Cerebellar cortex (tissue), 1 donor: ENCODE results near the gene XYLT1.
A peak's percentile ranks its signal among the peaks of the same experiment; 100 is the strongest.

ENCODE experiments used
- DNase-seq: peaks from one replicate; pipeline ENCODE4 v3.0.0-alpha.2; 2015; ENCODE audit warnings: low spot score

XYLT1 gene

GRCh38 chr16:17374668-17375255 is 96.0 kb downstream of the XYLT1 start:
- DNase-seq, result no peak

- no peak for DNase-seq
These were observed 97.2 kb downstream of the XYLT1 start for GRCh38 chr16:17373533-17373932.

GRCh38 chr16:17372386-17372785 is 98.4 kb downstream of the XYLT1 start:
- DNase-seq, result no peak

GRCh38 chr16:17371299-17371698 is 99.5 kb downstream of the XYLT1 start:
- no peak for DNase-seq

- DNase-seq, result no peak
These were observed 100.0 kb downstream of the XYLT1 start for GRCh38 chr16:17370731-17371285.

- DNase-seq, result no peak
These were observed 100.5 kb downstream of the XYLT1 start for GRCh38 chr16:17370223-17370707.

DNA sequence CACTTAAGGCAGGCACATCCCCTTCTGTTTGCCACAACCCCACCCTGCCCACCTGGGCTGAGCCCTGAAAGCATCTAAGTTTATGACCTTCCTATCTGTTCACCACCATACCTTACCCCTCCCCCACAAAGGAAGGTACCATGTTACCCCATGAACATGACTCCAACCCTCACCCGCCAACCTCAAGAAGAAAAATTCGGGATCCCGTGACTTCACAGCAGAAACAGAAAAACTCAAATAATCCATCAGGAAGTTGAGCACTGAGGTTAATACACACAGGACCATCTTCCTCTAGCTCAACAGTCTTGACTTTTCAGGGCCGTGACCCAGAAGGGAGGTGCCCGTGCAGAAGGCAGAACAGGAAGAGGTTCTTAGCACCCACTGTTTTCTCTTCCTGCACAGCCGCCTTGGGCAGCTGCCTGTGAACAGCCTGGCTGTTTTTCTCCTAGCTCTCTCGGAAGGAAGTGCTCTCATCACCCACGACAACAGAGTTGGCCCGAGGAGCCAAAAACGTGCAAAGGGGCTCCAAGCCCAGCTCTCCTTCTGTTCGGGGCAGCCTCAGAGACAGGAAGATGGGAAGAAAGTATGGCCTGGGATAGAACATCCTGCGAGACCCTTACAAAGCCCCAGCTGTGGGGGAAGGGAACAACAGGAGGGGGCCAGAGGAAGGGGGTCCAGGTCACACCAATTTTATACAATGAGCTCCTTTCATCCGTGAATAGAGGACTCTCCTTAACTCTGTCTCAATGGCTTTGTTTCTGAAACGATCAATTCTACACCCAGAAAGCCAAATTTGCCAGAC is 101.1 kb downstream of the XYLT1 start:
- DNase-seq, result no peak

GRCh38 chr16:17368951-17369350 is 101.8 kb downstream of the XYLT1 start:
- no peak for DNase-seq

DNA sequence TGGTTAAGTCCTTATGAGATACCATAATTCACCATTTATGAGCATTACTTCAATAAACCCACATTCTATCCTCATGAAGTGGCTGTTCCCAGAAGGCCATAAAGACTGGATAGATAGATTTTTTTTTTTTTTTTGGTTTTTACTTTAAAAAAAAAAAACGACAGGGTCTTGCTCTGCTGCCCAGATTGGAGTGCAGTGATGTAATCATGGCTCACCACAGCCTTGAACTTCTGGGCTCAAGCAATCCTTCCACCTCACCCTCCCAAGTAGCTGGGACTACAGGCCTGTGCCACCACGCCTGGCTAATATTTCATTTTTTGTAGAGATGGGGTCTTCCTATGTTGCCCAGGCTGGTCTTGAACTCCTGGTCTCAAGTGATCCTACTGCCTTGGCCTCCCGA is 102.3 kb downstream of the XYLT1 start:
- no peak for DNase-seq

- DNase-seq, result no peak
These were observed 102.8 kb downstream of the XYLT1 start for GRCh38 chr16:17367923-17368322.

GRCh38 chr16:17367036-17367435 is 103.7 kb downstream of the XYLT1 start:
- no peak for DNase-seq

- DNase-seq, result no peak
These were observed 104.3 kb downstream of the XYLT1 start for GRCh38 chr16:17366299-17366961.

GRCh38 chr16:17365591-17366298 is 105.0 kb downstream of the XYLT1 start:
- DNase-seq, result no peak

GRCh38 chr16:17365211-17365541 is 105.6 kb downstream of the XYLT1 start:
- DNase-seq, result no peak

DNA sequence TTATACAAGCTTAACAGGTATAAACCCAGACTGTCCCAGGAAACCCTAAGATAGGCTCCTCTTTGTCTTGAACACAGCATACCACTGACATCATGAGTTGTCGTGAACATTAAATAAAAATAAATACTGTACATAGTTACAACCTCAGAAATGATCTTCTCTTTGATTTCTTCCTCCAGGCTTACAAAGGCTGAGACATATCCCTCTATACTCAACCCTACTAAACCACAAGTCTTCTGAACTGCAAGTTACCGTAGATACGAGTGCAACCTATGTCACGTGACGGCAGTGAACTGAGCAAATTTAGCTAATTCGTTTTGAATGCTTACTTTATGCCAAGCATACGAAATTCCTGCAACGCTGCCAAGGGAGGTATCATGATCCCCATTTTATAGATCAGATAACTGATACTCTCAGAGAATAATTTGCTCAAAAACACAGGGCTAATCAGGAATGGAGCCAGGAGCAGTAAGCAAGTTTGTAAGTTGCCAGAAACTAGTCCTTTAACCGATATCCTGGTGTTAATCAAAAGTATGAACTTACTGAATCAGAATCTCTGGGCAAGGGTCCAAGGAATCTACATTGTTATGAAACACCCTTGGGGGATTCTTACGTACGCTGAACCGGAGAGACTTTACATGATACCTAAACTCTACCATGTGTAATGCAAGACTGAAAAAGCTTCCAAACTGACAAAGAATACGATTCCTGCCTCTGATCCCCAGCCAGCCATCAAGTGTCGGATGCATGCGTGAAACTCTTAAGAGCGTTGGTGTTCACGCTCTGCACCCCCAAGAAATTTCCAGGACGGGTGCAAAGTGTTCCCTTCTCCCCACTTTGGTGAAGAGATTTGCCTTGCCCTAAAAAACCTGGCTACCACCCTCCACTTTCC is 106.2 kb downstream of the XYLT1 start:
- DNase-seq, result no peak

DNA sequence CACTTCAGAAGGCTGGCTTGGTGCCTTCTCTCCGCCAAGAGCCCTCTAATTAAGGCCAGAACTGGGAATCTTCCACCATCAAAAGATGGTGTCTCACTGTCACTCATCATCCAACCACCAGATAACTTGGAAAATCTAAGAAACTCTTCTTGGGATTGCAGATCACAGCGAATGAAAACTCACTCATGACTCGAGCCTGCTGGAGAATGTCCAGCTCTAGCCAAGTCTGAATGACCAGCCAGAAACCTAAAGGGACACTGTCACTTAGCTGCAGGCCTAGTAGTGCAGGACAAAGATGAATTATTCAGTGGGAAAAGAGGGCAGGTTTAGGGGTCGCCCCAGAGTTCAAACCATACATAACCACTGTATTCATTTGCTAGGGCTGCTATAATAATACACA is 107.8 kb downstream of the XYLT1 start:
- no peak for DNase-seq

DNA sequence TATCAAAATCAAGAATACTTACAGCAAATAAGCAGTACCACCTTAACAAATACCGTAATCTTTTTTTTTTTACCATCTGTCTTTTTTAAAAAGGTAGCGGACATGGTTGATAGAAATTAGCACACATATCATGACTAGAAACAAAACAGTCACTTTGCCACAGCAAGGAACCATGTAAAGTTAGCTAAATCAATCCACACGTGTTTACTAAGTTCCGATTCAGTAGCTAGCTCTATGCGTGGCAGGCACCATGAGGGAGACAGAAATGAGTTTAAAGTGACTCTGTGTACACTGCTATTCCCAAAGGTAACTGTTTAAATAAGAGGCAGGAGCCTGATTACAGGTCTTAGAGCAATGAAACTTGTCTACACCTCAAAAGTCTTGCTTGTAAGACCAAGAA is 108.6 kb downstream of the XYLT1 start:
- DNase-seq, result no peak

DNA sequence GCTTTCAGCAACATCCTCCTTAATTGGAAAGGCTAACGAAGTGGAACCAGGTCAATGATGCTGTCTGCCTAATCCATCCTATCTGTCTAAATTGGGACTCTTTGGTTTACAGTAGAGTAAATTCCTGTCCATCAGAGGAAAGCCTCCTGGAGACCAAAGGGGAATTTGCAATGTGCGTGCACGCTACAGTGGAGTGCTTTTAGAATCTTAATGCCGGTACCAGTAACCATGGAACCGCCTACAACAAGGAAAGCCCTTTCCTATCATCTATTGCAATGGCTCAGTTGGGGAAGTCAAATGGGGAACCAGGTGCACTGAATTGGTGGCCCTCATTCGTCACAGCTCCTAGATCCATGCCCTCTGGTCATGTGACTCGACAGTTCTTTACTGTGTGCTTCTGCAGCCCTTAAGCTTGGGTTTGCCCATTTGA is 110.1 kb downstream of the XYLT1 start:
- DNase-seq, result no peak

DNA sequence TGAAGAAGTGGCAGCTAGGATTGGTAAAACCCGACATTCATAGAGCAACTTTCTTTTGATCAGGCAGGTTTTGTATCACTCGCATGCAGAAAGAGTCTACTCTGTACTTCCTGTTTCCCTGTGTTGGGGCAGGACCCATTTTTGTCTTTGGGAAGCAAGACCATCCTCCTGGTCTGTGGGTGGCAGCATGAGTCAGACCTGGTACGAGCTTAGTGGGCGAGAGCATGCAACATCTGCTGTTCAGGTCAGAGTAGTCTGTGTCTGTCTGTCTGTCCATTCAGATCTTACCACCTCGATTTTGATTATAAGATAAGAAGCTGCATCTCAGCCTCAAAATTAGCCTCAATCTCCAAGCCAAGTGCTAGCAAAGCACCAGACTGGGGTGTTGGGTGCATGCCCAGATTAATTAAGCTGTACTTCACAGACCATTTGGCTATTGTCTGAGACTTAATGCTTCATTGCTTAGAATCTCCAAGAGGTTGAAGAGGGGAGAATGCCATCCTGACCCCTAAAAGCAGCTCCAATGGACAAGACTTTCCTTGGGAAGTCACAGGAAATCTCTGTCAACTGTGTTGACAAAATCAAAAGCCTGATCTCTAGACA is 110.9 kb downstream of the XYLT1 start:
- peak; percentile 15 for DNase-seq

DNA sequence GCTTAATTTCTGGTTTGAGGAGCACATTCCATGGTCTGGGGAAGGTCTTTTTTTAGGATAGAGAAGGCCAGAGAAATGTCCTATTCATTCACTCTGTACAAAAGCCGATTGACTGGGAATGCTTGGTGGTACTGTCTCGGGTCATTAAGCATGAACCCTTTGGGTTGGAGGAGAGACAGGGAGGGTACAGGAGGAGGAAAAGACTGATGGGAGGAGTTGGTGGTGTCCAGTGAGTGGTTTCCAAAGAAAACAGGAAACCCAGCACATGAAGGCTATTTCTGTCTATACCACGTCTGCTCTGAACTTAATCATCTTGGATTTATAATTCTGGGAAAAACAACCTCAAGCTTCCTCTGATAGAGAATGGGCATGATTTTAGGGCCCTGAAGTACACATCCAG is 111.9 kb downstream of the XYLT1 start:
- no peak for DNase-seq

- no peak for DNase-seq
These were observed 112.4 kb downstream of the XYLT1 start for GRCh38 chr16:17358355-17358754.
